Measurements from ENCODE around the gene DACT3.

The DACT3 gene

DNA sequence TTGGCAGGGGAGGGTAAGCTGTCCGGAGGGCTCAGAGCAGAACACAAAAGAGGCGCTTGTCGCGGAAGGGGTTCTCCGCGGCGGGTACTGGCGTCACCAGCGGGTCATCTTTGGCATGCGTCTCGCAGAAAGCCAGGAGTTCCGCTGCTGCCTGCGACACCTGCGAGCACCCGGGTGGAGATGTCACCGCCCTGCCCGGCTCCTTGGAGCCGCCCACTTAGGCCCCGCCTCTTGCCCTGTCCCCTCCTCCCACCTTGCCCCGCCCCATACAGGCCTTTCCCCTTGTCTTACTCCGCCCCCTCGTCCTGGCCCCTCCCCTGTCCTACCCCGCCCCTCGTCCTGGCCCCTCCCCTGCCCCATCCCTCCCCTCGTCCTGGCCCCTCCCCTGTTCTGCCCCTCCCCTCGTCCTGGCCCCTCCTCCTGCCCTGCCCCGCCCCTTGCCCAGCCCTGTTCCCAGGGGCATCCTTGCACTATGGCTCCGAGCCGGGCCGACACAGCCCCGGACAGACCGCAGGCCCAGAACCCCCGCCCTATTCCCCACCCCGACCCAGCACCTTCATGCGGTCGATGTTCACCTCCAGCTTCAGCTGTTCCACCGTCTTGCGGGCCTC is 26.8 kb downstream of the DACT3 start:
- Histone ChIP-seq H2AFZ (ENCODE audit: low read length) (no peak overlapping the region), H3K27me3 (ENCODE audit: insufficient read depth, low read length, poor library complexity, severe bottlenecking) (no peaks in the 10 kb centered on the region), H3K9me2 (replicated peaks; ENCODE audit: low read depth, low read length) (no peaks in the 10 kb centered on the region), H3K4me2 (ENCODE audit: low read depth, low read length, poor library complexity, severe bottlenecking) (no peak overlapping the region), H3K79me2 (ENCODE audit: insufficient read depth, low read length) (no peaks in the 10 kb centered on the region), H3K36me3 (ENCODE audit: insufficient read depth, low read length) (no peaks in the 10 kb centered on the region), H3F3A (ENCODE audit: low read depth) (no peaks in the 10 kb centered on the region), H3K9me3 (ENCODE audit: insufficient read depth, low read depth, low read length) (no peaks in the 10 kb centered on the region), H4K20me1 (ENCODE audit: insufficient read depth, low read length, poor library complexity, severe bottlenecking) (no peaks in the 10 kb centered on the region), H3K4me3 (ENCODE audit: low read length, poor library complexity, severe bottlenecking) (no peak overlapping the region), H3K9ac (ENCODE audit: low read depth, low read length, poor library complexity, severe bottlenecking) (no peak overlapping the region), H3K4me1 (ENCODE audit: insufficient read depth, low read length, poor library complexity, severe bottlenecking) (peaks cover 4% of the 10 kb centered on the region)
- TF ChIP-seq, protein P1, sequence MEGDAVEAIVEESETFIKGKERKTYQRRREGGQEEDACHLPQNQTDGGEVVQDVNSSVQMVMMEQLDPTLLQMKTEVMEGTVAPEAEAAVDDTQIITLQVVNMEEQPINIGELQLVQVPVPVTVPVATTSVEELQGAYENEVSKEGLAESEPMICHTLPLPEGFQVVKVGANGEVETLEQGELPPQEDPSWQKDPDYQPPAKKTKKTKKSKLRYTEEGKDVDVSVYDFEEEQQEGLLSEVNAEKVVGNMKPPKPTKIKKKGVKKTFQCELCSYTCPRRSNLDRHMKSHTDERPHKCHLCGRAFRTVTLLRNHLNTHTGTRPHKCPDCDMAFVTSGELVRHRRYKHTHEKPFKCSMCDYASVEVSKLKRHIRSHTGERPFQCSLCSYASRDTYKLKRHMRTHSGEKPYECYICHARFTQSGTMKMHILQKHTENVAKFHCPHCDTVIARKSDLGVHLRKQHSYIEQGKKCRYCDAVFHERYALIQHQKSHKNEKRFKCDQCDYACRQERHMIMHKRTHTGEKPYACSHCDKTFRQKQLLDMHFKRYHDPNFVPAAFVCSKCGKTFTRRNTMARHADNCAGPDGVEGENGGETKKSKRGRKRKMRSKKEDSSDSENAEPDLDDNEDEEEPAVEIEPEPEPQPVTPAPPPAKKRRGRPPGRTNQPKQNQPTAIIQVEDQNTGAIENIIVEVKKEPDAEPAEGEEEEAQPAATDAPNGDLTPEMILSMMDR (conservative IDR thresholded peaks at IDR 0.05; ENCODE audit: low read length), result no peak
- TF ChIP-seq EZH2phosphoT487 (IDR thresholded peaks at IDR 0.05; ENCODE audit: borderline replicate concordance), result no peak

DNA sequence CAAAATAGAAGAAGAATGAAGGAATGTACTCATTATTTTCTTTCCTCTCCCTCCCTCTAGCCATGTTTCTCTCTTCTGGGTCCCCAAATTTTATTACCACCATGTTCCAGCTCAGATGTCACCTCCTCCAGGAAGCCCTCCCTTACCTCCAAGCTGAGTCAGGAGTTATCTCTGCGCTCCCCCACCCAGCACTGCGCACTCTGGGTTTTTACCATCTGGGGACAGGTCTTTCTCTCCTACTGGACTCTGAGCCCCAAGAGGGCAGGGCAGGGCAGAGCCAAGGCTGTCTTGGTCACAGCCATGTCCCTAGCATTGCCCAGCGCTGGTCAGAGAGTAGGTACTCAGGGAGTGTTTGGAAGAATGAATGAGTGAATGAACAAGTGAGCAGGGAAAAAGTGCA is 27.9 kb downstream of the DACT3 start:
- H3K4me1 ChIP-seq (ENCODE audit: insufficient read depth, low read length, poor library complexity, severe bottlenecking), result no peaks in the 10 kb centered on the region
- no peak overlapping the region for H3K4me3 ChIP-seq (ENCODE audit: low read length, poor library complexity, severe bottlenecking)
- H3K9ac ChIP-seq (ENCODE audit: low read depth, low read length, poor library complexity, severe bottlenecking), result no peak overlapping the region
- TF ChIP-seq, protein P1 (conservative IDR thresholded peaks at IDR 0.05; ENCODE audit: low read length), result no peak
- TF ChIP-seq EZH2phosphoT487 (IDR thresholded peaks at IDR 0.05; ENCODE audit: borderline replicate concordance), result no peak
- no peaks in the 10 kb centered on the region for H3K36me3 ChIP-seq (ENCODE audit: insufficient read depth, low read length)
- H3K4me2 ChIP-seq (ENCODE audit: low read depth, low read length, poor library complexity, severe bottlenecking), result no peak overlapping the region
- no peaks in the 10 kb centered on the region for H4K20me1 ChIP-seq (ENCODE audit: insufficient read depth, low read length, poor library complexity, severe bottlenecking)
- no peaks in the 10 kb centered on the region for H3F3A ChIP-seq (ENCODE audit: low read depth)
- H2AFZ ChIP-seq (ENCODE audit: low read length), result no peak overlapping the region
- no peaks in the 10 kb centered on the region for H3K79me2 ChIP-seq (ENCODE audit: insufficient read depth, low read length)
- no peaks in the 10 kb centered on the region for H3K9me3 ChIP-seq (ENCODE audit: insufficient read depth, low read depth, low read length)
- no peaks in the 10 kb centered on the region for H3K27me3 ChIP-seq (ENCODE audit: insufficient read depth, low read length, poor library complexity, severe bottlenecking)
- no peaks in the 10 kb centered on the region for H3K9me2 ChIP-seq (replicated peaks; ENCODE audit: low read depth, low read length)

DNA sequence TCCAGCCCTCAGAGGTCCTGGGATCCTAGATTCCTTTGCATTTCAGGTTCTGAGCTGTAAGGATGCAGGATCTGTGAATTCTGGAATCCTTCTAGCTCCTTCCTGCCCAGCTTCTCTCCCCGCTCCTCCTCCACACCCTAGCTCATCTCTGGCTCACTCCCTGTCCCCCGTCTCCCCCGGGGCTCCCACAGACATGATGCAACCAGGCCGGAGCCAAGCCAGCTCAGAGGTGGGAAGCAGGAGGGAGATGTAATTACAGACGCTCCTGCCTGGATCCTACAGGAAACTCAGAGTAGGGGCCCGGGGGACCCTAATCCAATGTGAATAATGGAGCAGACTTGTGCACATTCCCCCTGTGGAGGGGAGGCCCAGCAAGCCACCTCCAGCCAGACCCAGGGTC is 29.5 kb downstream of the DACT3 start:
- Histone ChIP-seq H3K79me2 (ENCODE audit: insufficient read depth, low read length) (no peaks in the 10 kb centered on the region), H3K36me3 (ENCODE audit: insufficient read depth, low read length) (no peaks in the 10 kb centered on the region), H3K4me3 (ENCODE audit: low read length, poor library complexity, severe bottlenecking) (no peak overlapping the region), H3F3A (ENCODE audit: low read depth) (no peaks in the 10 kb centered on the region), H2AFZ (ENCODE audit: low read length) (no peak overlapping the region), H3K9me3 (ENCODE audit: insufficient read depth, low read depth, low read length) (no peaks in the 10 kb centered on the region), H3K9me2 (replicated peaks; ENCODE audit: low read depth, low read length) (no peaks in the 10 kb centered on the region), H4K20me1 (ENCODE audit: insufficient read depth, low read length, poor library complexity, severe bottlenecking) (no peaks in the 10 kb centered on the region), H3K27me3 (ENCODE audit: insufficient read depth, low read length, poor library complexity, severe bottlenecking) (no peaks in the 10 kb centered on the region), H3K9ac (ENCODE audit: low read depth, low read length, poor library complexity, severe bottlenecking) (no peak overlapping the region), H3K4me1 (ENCODE audit: insufficient read depth, low read length, poor library complexity, severe bottlenecking) (no peaks in the 10 kb centered on the region), H3K4me2 (ENCODE audit: low read depth, low read length, poor library complexity, severe bottlenecking) (no peak overlapping the region)
- TF ChIP-seq EZH2phosphoT487 (IDR thresholded peaks at IDR 0.05; ENCODE audit: borderline replicate concordance), result no peak
- TF ChIP-seq, protein P1 (conservative IDR thresholded peaks at IDR 0.05; ENCODE audit: low read length), result no peak

All from Loucy (cell line).